GM19452 (cell line): ENCODE results near the gene FAM174B.
A peak's percentile ranks its signal among the peaks of the same experiment; 100 is the strongest.

Source experiments
- ATAC-seq: cut with Tn5 transposase; IDR thresholded peaks from one replicate; pipeline ENCODE4 v1.9.1; 2021; ENCODE audit not compliant: unreplicated experiment

FAM174B gene

GRCh38 chr15:92655178-92655995 lies at the start of gene FAM174B:
Gene FAM174B, minus strand, starts transcription at chr15:92655775.
- ATAC-seq, result peak; percentile 56

- ATAC-seq, result no peak
These were observed 40.5 kb upstream of the FAM174B start for GRCh38 chr15:92696096-92696495.

- no peak for ATAC-seq
These were observed 38.2 kb upstream of the FAM174B start for GRCh38 chr15:92693691-92694331.

- no peak for ATAC-seq
These were observed 34.8 kb upstream of the FAM174B start for GRCh38 chr15:92690395-92690794.

GRCh38 chr15:92687746-92688145 lies 32.2 kb upstream of the FAM174B start:
- ATAC-seq, result no peak

GRCh38 chr15:92687195-92687602 lies 31.6 kb upstream of the FAM174B start:
- no peak for ATAC-seq

GRCh38 chr15:92683511-92683834 lies 27.9 kb upstream of the FAM174B start:
- ATAC-seq, result no peak

GRCh38 chr15:92682741-92683510 lies 27.4 kb upstream of the FAM174B start:
- no peak for ATAC-seq

GRCh38 chr15:92681141-92681631 lies 25.6 kb upstream of the FAM174B start:
- ATAC-seq, result no peak

- no peak for ATAC-seq
These were observed 22.4 kb upstream of the FAM174B start for GRCh38 chr15:92677999-92678398.

- ATAC-seq, result no peak
These were observed 21.0 kb upstream of the FAM174B start for GRCh38 chr15:92676561-92676960.

- no peak for ATAC-seq
These were observed 19.9 kb upstream of the FAM174B start for GRCh38 chr15:92675485-92675884.

- no peak for ATAC-seq
These were observed 18.8 kb upstream of the FAM174B start for GRCh38 chr15:92674347-92674746.

- ATAC-seq, result no peak
These were observed 16.5 kb upstream of the FAM174B start for GRCh38 chr15:92672102-92672501.

GRCh38 chr15:92671406-92671805 lies 15.8 kb upstream of the FAM174B start:
- ATAC-seq, result no peak

GRCh38 chr15:92670621-92671020 lies 15.0 kb upstream of the FAM174B start:
- ATAC-seq, result no peak

- ATAC-seq, result no peak
These were observed 13.9 kb upstream of the FAM174B start for GRCh38 chr15:92669432-92669831.

GRCh38 chr15:92668620-92669019 lies 13.0 kb upstream of the FAM174B start:
- no peak for ATAC-seq

GRCh38 chr15:92667970-92668485 lies 12.5 kb upstream of the FAM174B start:
- no peak for ATAC-seq

GRCh38 chr15:92667287-92667904 lies 11.8 kb upstream of the FAM174B start:
- no peak for ATAC-seq

GRCh38 chr15:92666780-92667179 lies 11.2 kb upstream of the FAM174B start:
- ATAC-seq, result no peak
